Peyer's patch (tissue), 4 donors: Measurements from ENCODE around the gene CPNE2.

ENCODE experiments used
- CTCF ChIP-seq, 6 experiments: fragments of 450-650 bp in 4 of 6; fragments of 200-600 bp in 2 of 6; sonication (generic) in 1 of 6; IDR thresholded peaks; one replicate each; pipeline ENCODE4 v1.5.1; 2017 to 2019; ENCODE audit warnings: antibody characterized with exemption in 6 of 6, mild to moderate bottlenecking in 3 of 6, moderate library complexity in 1 of 6
- POLR2A ChIP-seq, 2 donors: fragments of 450-650 bp; IDR thresholded peaks; one replicate each; pipeline ENCODE4 v1.5.1; 2017; ENCODE audit warnings: antibody characterized with exemption in 2 of 2, mild to moderate bottlenecking in 2 of 2, moderate library complexity in 2 of 2

- TF ChIP-seq CTCF (IDR thresholded peaks at IDR 0.05): no peak
- no peak for TF ChIP-seq POLR2A (IDR thresholded peaks at IDR 0.05)
These were observed 104.4 kb downstream of the CPNE2 start for GRCh38 chr16:57196753-57197152.
